GM19455 (cell line): ENCODE data around the gene GRID2.
"Not testable (repeated sequence)": the region's sequence is repeated elsewhere in the genome, so short reads cannot be mapped to it uniquely, and the experiment has no call there.

Source experiments
- ATAC-seq: cut with Tn5 transposase; IDR thresholded peaks from one replicate; pipeline ENCODE4 v1.9.1; 2021; ENCODE audit not compliant: unreplicated experiment

Gene GRID2

GRCh38 chr4:92305148-92305877, 1.5 kb downstream of the GRID2 start:
- ATAC-seq, result no peak

GRCh38 chr4:92305878-92306520, 2.2 kb downstream of the GRID2 start:
- ATAC-seq, result no peak

- ATAC-seq, result no peak
Observed at GRCh38 chr4:92307181-92307580, 3.4 kb downstream of the GRID2 start.

- no peak for ATAC-seq
Observed at GRCh38 chr4:92307866-92308265, 4.1 kb downstream of the GRID2 start.

GRCh38 chr4:92317047-92317446, 13.3 kb downstream of the GRID2 start:
- ATAC-seq, result no peak

GRCh38 chr4:92328095-92328494, 24.3 kb downstream of the GRID2 start:
- no peak for ATAC-seq

GRCh38 chr4:92333016-92333415, 29.2 kb downstream of the GRID2 start:
- no peak for ATAC-seq

GRCh38 chr4:92334716-92335350, 31.1 kb downstream of the GRID2 start:
- no peak for ATAC-seq

- no peak for ATAC-seq
Observed at GRCh38 chr4:92339676-92340075, 35.9 kb downstream of the GRID2 start.

GRCh38 chr4:92344216-92344615, 40.5 kb downstream of the GRID2 start:
- no peak for ATAC-seq

- ATAC-seq, result no peak
Observed at GRCh38 chr4:92346289-92346688, 42.5 kb downstream of the GRID2 start.

GRCh38 chr4:92357966-92358365, 54.2 kb downstream of the GRID2 start:
- ATAC-seq, result no peak

- no peak for ATAC-seq
Observed at GRCh38 chr4:92359491-92359890, 55.7 kb downstream of the GRID2 start.

- no peak for ATAC-seq
Observed at GRCh38 chr4:92362028-92362427, 58.3 kb downstream of the GRID2 start.

GRCh38 chr4:92368653-92369052, 64.9 kb downstream of the GRID2 start:
- no peak for ATAC-seq

- no peak for ATAC-seq
Observed at GRCh38 chr4:92381616-92382015, 77.8 kb downstream of the GRID2 start.

GRCh38 chr4:92382128-92382527, 78.4 kb downstream of the GRID2 start:
- ATAC-seq, result no peak

GRCh38 chr4:92387459-92388069, 83.8 kb downstream of the GRID2 start:
- peak; percentile 88 for ATAC-seq

- ATAC-seq, result no peak
Observed at GRCh38 chr4:92399032-92399431, 95.3 kb downstream of the GRID2 start.

- not testable (repeated sequence) for ATAC-seq
Observed at GRCh38 chr4:92403525-92403924, 99.8 kb downstream of the GRID2 start.

GRCh38 chr4:92406488-92406887, 102.7 kb downstream of the GRID2 start:
- ATAC-seq, result no peak

GRCh38 chr4:92421920-92422319, 118.2 kb downstream of the GRID2 start:
- no peak for ATAC-seq
